Astrocyte (in vitro differentiated cells and primary cell): ENCODE results near the gene MAGI1. TPM values are rescaled to one million over a fixed set of nuclear protein-coding genes. Genes with fewer than 3 reads are reported as not detected.

Experiments used
- DNase-seq: peaks from one replicate; pipeline ENCODE4 v3.0.0-alpha.2; 2010; ENCODE audit warnings: low read depth
- FAIRE-seq: peaks from 2 replicates; lab custom pipeline; 2011; peaks lifted over from hg19 to GRCh38; lab: Jason Lieb, UNC
- H2AFZ ChIP-seq: 2 replicates; pipeline ENCODE4 v1.6.0; 2012; ENCODE audit warnings: low read depth, low read length, inconsistent platforms
- H3K27ac ChIP-seq: 2 replicates; pipeline ENCODE4 v1.5.1; 2011; ENCODE audit warnings: low read depth, low read length, inconsistent platforms
- H3K27me3 ChIP-seq: 2 replicates; pipeline ENCODE4 v1.6.0; 2011; ENCODE audit warnings: low read length, inconsistent platforms; ENCODE audit not compliant: insufficient read depth
- H3K36me3 ChIP-seq: 2 replicates; pipeline ENCODE4 v1.5.1; 2011; ENCODE audit warnings: low read length, inconsistent platforms; ENCODE audit not compliant: insufficient read depth
- H3K4me1 ChIP-seq: 2 replicates; pipeline ENCODE4 v1.5.1; 2011; ENCODE audit warnings: low read length, inconsistent platforms; ENCODE audit not compliant: insufficient read depth
- H3K4me2 ChIP-seq: 2 replicates; pipeline ENCODE4 v1.6.0; 2012; ENCODE audit warnings: low read length, inconsistent platforms
- H3K4me3 ChIP-seq: 2 replicates; pipeline ENCODE4 v1.5.1; 2011; ENCODE audit warnings: low read depth, mild to moderate bottlenecking, low read length, inconsistent platforms; ENCODE audit not compliant: insufficient read depth
- H3K79me2 ChIP-seq: 2 replicates; pipeline ENCODE4 v1.6.0; 2012; ENCODE audit warnings: mild to moderate bottlenecking, low read length, inconsistent platforms; ENCODE audit not compliant: insufficient read depth
- H3K9ac ChIP-seq: 2 replicates; pipeline ENCODE4 v1.6.0; 2012; ENCODE audit warnings: mild to moderate bottlenecking, low read length, inconsistent platforms
- H3K9me3 ChIP-seq: 2 replicates; pipeline ENCODE4 v1.5.1; 2012; ENCODE audit warnings: low read depth, mild to moderate bottlenecking, low read length, inconsistent platforms; ENCODE audit not compliant: insufficient read depth
- H4K20me1 ChIP-seq: 2 replicates; pipeline ENCODE4 v1.6.0; 2012; ENCODE audit warnings: low read length, inconsistent platforms; ENCODE audit not compliant: insufficient read depth
- H3K27ac Mint-ChIP-seq: one replicate; pipeline ENCODE4 v1.8.0; 2021; ENCODE audit warnings: mild to moderate bottlenecking, mixed read lengths; ENCODE audit not compliant: unreplicated experiment
- H3K27me3 Mint-ChIP-seq: one replicate; pipeline ENCODE4 v1.8.0; 2021; ENCODE audit warnings: low read depth, mixed read lengths; ENCODE audit not compliant: unreplicated experiment
- H3K36me3 Mint-ChIP-seq: one replicate; pipeline ENCODE4 v1.8.0; 2021; ENCODE audit warnings: low read depth, mixed read lengths; ENCODE audit not compliant: unreplicated experiment
- H3K4me1 Mint-ChIP-seq: one replicate; pipeline ENCODE4 v1.8.0; 2021; ENCODE audit warnings: low read depth, mixed read lengths; ENCODE audit not compliant: unreplicated experiment
- H3K4me3 Mint-ChIP-seq: one replicate; pipeline ENCODE4 v1.8.0; 2021; ENCODE audit warnings: mild to moderate bottlenecking, moderate library complexity, mixed read lengths; ENCODE audit not compliant: unreplicated experiment
- H3K9me3 Mint-ChIP-seq: one replicate; pipeline ENCODE4 v1.8.0; 2021; ENCODE audit warnings: mild to moderate bottlenecking, mixed read lengths; ENCODE audit not compliant: unreplicated experiment
- CTCF ChIP-seq: IDR thresholded peaks from 2 replicates; pipeline ENCODE4 v1.5.1; 2011; ENCODE audit warnings: low read depth, mild to moderate bottlenecking, inconsistent platforms, low read length, moderate library complexity; ENCODE audit not compliant: insufficient read depth
- EZH2 ChIP-seq: IDR thresholded peaks from 2 replicates; pipeline ENCODE4 v1.6.1; 2012; ENCODE audit warnings: mild to moderate bottlenecking, low read length, inconsistent platforms; ENCODE audit not compliant: insufficient read depth
- total RNA-seq: library from RNA; stranded (reverse); gene quantifications from 2 replicates; pipeline ENCODE4 v1.2.1, GENCODE V29; 2021

Gene MAGI1
- total RNA-seq, 1 donor from 2014 or later: 31.8 TPM

GRCh38 chr3:65999606-66000005 is 39.1 kb downstream of the MAGI1 start:
- Mint-ChIP-seq H3K4me3 (no peak overlapping the region), H3K27ac (no peak overlapping the region), H3K4me1 (peaks cover 26% of the 10 kb centered on the region), H3K36me3 (peaks cover 4% of the 10 kb centered on the region), H3K27me3 (no peaks in the 10 kb centered on the region), H3K9me3 (no peaks in the 10 kb centered on the region)
- Histone ChIP-seq H3K79me2 (peaks cover 8% of the 10 kb centered on the region), H3K4me3 (no peak overlapping the region), H3K27ac (no peak overlapping the region), H3K9ac (no peak overlapping the region), H3K4me1 (peaks cover 9% of the 10 kb centered on the region), H3K9me3 (no peaks in the 10 kb centered on the region), H4K20me1 (peaks cover 63% of the 10 kb centered on the region), H3K4me2 (no peak overlapping the region), H3K36me3 (no peaks in the 10 kb centered on the region), H2AFZ (no peak overlapping the region), H3K27me3 (no peaks in the 10 kb centered on the region)
- DNase-seq (no peak), FAIRE-seq (no peak)
- TF ChIP-seq EZH2 (no peak), CTCF (no peak)

DNA sequence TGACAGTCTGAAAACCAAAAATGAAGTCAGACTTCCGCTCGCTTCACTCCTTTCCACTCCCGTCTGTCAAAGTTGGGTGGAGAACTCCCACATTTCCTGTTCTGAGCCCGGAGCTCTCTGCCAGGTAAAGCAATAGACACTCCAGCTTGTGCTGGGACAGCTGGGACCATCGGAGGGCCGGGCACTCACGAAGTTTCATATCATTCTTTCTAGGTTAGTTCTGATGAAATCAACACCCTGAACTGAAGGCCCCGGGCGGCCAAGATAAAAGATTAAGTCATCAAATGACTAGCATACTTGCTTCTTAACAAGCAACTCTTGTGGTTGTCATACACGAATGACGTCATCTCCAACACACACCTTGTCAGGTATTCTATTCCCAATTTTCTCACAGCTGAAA is 42.1 kb downstream of the MAGI1 start:
- Histone ChIP-seq H3K9ac (no peak overlapping the region), H3K4me3 (no peak overlapping the region), H4K20me1 (peaks cover 68% of the 10 kb centered on the region), H3K4me2 (no peak overlapping the region), H3K27ac (no peak overlapping the region), H3K79me2 (peaks cover 11% of the 10 kb centered on the region), H3K27me3 (no peaks in the 10 kb centered on the region), H3K4me1 (peaks cover 11% of the 10 kb centered on the region), H3K9me3 (no peaks in the 10 kb centered on the region), H3K36me3 (no peaks in the 10 kb centered on the region), H2AFZ (no peak overlapping the region)
- H3K9me3 Mint-ChIP-seq: no peaks in the 10 kb centered on the region
- H3K27ac Mint-ChIP-seq: peak overlapping the region; percentile 92
- no peaks in the 10 kb centered on the region for H3K36me3 Mint-ChIP-seq
- peak overlapping the region; percentile 24 for H3K4me3 Mint-ChIP-seq
- TF ChIP-seq CTCF (no peak), EZH2 (no peak)
- H3K4me1 Mint-ChIP-seq: peaks cover 36% of the 10 kb centered on the region
- H3K27me3 Mint-ChIP-seq: no peaks in the 10 kb centered on the region
- DNase-seq: peak; percentile 59
- no peak for FAIRE-seq

DNA sequence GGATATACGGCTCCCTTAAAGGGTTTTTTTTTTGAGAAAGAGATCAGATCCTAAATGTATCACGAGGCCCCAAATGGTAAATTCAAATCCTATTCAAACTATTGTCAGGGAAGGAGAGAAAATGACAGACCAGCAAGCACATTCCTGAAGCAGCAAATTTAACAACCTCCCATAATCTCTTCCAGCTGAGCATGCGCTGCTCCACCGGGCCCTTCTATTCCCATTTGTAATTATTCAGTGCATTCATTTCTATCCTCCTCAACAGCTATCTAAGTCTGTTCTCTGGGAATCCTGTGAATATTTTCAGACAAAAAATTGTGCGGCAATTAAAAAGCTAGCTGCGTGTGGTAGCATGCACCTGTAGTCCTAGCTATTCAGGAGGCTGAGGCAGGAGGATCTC is 43.2 kb downstream of the MAGI1 start:
- no peak overlapping the region for H3K4me2 ChIP-seq
- DNase-seq: no peak
- peaks cover 11% of the 10 kb centered on the region for H3K4me1 ChIP-seq
- no peak overlapping the region for H3K27ac ChIP-seq
- Mint-ChIP-seq H3K27me3 (no peaks in the 10 kb centered on the region), H3K9me3 (no peaks in the 10 kb centered on the region), H3K4me3 (no peak overlapping the region), H3K27ac (no peak overlapping the region), H3K4me1 (peaks cover 36% of the 10 kb centered on the region), H3K36me3 (no peaks in the 10 kb centered on the region)
- peaks cover 60% of the 10 kb centered on the region for H4K20me1 ChIP-seq
- H3K9ac ChIP-seq: no peak overlapping the region
- no peaks in the 10 kb centered on the region for H3K36me3 ChIP-seq
- H3K4me3 ChIP-seq: no peak overlapping the region
- no peak for FAIRE-seq
- no peaks in the 10 kb centered on the region for H3K27me3 ChIP-seq
- no peak overlapping the region for H2AFZ ChIP-seq
- H3K79me2 ChIP-seq: peaks cover 11% of the 10 kb centered on the region
- H3K9me3 ChIP-seq: no peaks in the 10 kb centered on the region
- no peak for TF ChIP-seq EZH2
- TF ChIP-seq CTCF: no peak
